HG02840 (cell line): Measurements from ENCODE around the gene ANKS1B.

Experiments used
- ATAC-seq: cut with Tn5 transposase; IDR thresholded peaks from one replicate; pipeline ENCODE4 v1.9.1; 2021; ENCODE audit warnings: mild to moderate bottlenecking, moderate library complexity, moderate number of reproducible peaks; ENCODE audit not compliant: unreplicated experiment, low FRiP score

Gene ANKS1B

GRCh38 chr12:99235381-99235780 is 749.4 kb downstream of the ANKS1B start:
- no peak for ATAC-seq

GRCh38 chr12:99234702-99235101 is 750.0 kb downstream of the ANKS1B start:
- no peak for ATAC-seq

GRCh38 chr12:99232324-99232723 is 752.4 kb downstream of the ANKS1B start:
- ATAC-seq = no peak

- no peak for ATAC-seq
These were observed 753.7 kb downstream of the ANKS1B start for GRCh38 chr12:99231031-99231430.

GRCh38 chr12:99224237-99224636 is 760.5 kb downstream of the ANKS1B start:
- no peak for ATAC-seq

- ATAC-seq = no peak
These were observed 761.2 kb downstream of the ANKS1B start for GRCh38 chr12:99223579-99223978.

- ATAC-seq = no peak
These were observed 771.7 kb downstream of the ANKS1B start for GRCh38 chr12:99213047-99213446.

GRCh38 chr12:99212275-99212674 is 772.5 kb downstream of the ANKS1B start:
- no peak for ATAC-seq

- no peak for ATAC-seq
These were observed 779.6 kb downstream of the ANKS1B start for GRCh38 chr12:99205111-99205510.

- ATAC-seq = no peak
These were observed 782.7 kb downstream of the ANKS1B start for GRCh38 chr12:99201906-99202645.

GRCh38 chr12:99200711-99201384 is 783.9 kb downstream of the ANKS1B start:
- no peak for ATAC-seq

- no peak for ATAC-seq
These were observed 789.3 kb downstream of the ANKS1B start for GRCh38 chr12:99195474-99195873.

- ATAC-seq = no peak
These were observed 792.2 kb downstream of the ANKS1B start for GRCh38 chr12:99192489-99192888.

- no peak for ATAC-seq
These were observed 807.9 kb downstream of the ANKS1B start for GRCh38 chr12:99176871-99177270.

GRCh38 chr12:99170461-99170860 is 814.3 kb downstream of the ANKS1B start:
- no peak for ATAC-seq

GRCh38 chr12:99170037-99170436 is 814.7 kb downstream of the ANKS1B start:
- ATAC-seq = no peak

- ATAC-seq = no peak
These were observed 826.8 kb downstream of the ANKS1B start for GRCh38 chr12:99157946-99158345.

GRCh38 chr12:99154983-99155336 is 829.8 kb downstream of the ANKS1B start:
- no peak for ATAC-seq

- ATAC-seq = no peak
These were observed 830.3 kb downstream of the ANKS1B start for GRCh38 chr12:99154216-99154982.

GRCh38 chr12:99153293-99153692 is 831.4 kb downstream of the ANKS1B start:
- ATAC-seq = no peak

GRCh38 chr12:99152337-99152736 is 832.4 kb downstream of the ANKS1B start:
- no peak for ATAC-seq
